Skeletal muscle tissue (tissue), 4 donors: ENCODE measurements around the gene IPO9. TPM values are rescaled to one million over a fixed set of nuclear protein-coding genes. Genes with fewer than 3 reads are reported as not detected.
"Not testable (repeated sequence)": the region's sequence is repeated elsewhere in the genome, so short reads cannot be mapped to it uniquely, and the experiment has no call there.

Experiments
- H3K27ac ChIP-seq: one replicate; pipeline ENCODE4 v1.7.0; 2013; ENCODE audit warnings: mild to moderate bottlenecking, low read depth, low read length, inconsistent platforms
- H3K27me3 ChIP-seq, 3 donors: one replicate each; pipeline ENCODE4 v1.7.0; 2013; ENCODE audit warnings: low read length in 3 of 3; ENCODE audit not compliant: control insufficient read depth in 3 of 3, insufficient read depth in 3 of 3
- H3K36me3 ChIP-seq, 3 donors: one replicate each; pipeline ENCODE4 v1.7.0; 2013; ENCODE audit warnings: low read length in 3 of 3; ENCODE audit not compliant: control insufficient read depth in 3 of 3, insufficient read depth in 3 of 3
- H3K4me1 ChIP-seq, 3 donors: one replicate each; pipeline ENCODE4 v1.7.0; 2013; ENCODE audit warnings: low read length in 3 of 3, mild to moderate bottlenecking in 3 of 3; ENCODE audit not compliant: control insufficient read depth in 3 of 3, insufficient read depth in 3 of 3
- H3K4me3 ChIP-seq, 3 donors: one replicate each; pipeline ENCODE4 v1.7.0; 2013; ENCODE audit warnings: low read length in 3 of 3
- H3K9ac ChIP-seq, 3 donors: one replicate each; pipeline ENCODE4 v1.7.0; 2013; ENCODE audit warnings: low read length in 3 of 3, mild to moderate bottlenecking in 3 of 3, moderate library complexity in 2 of 3, low read depth in 1 of 3
- H3K9me3 ChIP-seq, 3 donors: one replicate each; pipeline ENCODE4 v1.7.0; 2013; ENCODE audit warnings: low read length in 3 of 3; ENCODE audit not compliant: control insufficient read depth in 3 of 3
- total RNA-seq: library from RNA; depleted of rRNA; stranded (reverse); fragments of >200 nt; gene quantifications from one replicate; pipeline ENCODE4 v1.2.3, GENCODE V29; 2014
- donor health status: Osteomylitis.

IPO9 gene
- total RNA-seq, 1 donor from 2014 or later, result 19.3 TPM

- no peaks in the 10 kb centered on the region for H3K27me3 ChIP-seq
- no peak overlapping the region for H3K4me3 ChIP-seq
- no peaks in the 10 kb centered on the region for H3K9me3 ChIP-seq
- H3K36me3 ChIP-seq, result peaks cover 25 to 33% (median 27%) of the 10 kb centered on the region in 3 donors
- H3K9ac ChIP-seq, result peak overlapping the region in 2 of 3 donors; percentile 8 to 28
- H3K27ac ChIP-seq, result peak overlapping the region; percentile 64
- peaks cover 42 to 83% (median 54%) of the 10 kb centered on the region in 3 donors for H3K4me1 ChIP-seq
These were observed 69.4 kb downstream of the IPO9 start for GRCh38 chr1:201898240-201898894.

GRCh38 chr1:201898992-201899391, 70.0 kb downstream of the IPO9 start:
- Histone ChIP-seq H3K4me1 (peaks cover 39 to 83% (median 56%) of the 10 kb centered on the region in 3 donors), H3K9ac (no peak overlapping the region), H3K27me3 (no peaks in the 10 kb centered on the region), H3K27ac (no peak overlapping the region), H3K9me3 (no peaks in the 10 kb centered on the region), H3K4me3 (no peak overlapping the region), H3K36me3 (peaks cover 25 to 29% (median 26%) of the 10 kb centered on the region in 3 donors)

DNA sequence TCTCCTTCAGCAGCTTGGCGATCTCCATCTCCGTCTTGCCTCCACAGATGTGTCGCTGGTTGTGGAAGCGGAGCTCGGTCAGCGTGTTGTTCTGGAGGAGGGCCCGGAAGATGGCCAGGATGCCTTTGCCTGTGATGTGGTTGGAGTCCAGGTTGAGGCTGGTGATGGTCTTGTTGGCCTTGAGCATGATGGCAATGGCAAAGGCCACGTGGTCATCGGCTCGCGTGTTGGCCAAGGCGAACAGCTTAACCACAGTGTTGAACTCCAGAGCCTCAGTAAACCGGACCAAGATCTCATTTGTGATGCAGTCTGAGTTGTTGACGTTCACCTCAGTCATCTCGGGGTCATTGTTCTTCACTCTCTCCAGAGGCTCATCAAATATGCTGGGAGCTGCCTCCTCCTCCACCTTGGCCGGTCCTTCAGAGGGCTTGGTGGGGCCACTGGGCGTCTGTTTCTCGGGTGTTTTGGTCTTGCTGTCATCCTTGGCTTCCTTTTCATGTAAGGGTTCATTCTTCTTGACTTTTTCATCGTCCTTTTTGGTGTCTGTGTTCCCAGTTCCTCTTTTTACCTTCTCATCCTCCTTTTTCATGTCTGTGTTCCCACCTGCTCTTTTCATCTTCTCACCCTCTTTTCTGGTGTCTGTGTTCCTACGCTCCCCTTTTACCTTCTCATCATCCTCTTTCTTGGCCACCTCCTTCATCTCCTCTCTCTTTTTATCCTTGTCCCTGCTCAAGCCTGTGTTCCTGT, 70.9 kb downstream of the IPO9 start:
- H3K4me1 ChIP-seq, result peaks cover 40 to 82% (median 56%) of the 10 kb centered on the region in 3 donors
- H3K4me3 ChIP-seq, result no peak overlapping the region
- no peaks in the 10 kb centered on the region for H3K9me3 ChIP-seq
- H3K27ac ChIP-seq, result peak overlapping the region; percentile 23
- no peaks in the 10 kb centered on the region for H3K27me3 ChIP-seq
- H3K36me3 ChIP-seq, result peaks cover 24 to 29% (median 25%) of the 10 kb centered on the region in 3 donors
- no peak overlapping the region for H3K9ac ChIP-seq

- Histone ChIP-seq H3K27me3 (no peaks in the 10 kb centered on the region), H3K9me3 (no peaks in the 10 kb centered on the region), H3K4me1 (peaks cover 46 to 83% (median 57%) of the 10 kb centered on the region in 3 donors), H3K4me3 (no peak overlapping the region), H3K27ac (peak overlapping the region; percentile 23), H3K9ac (no peak overlapping the region), H3K36me3 (peaks cover 24 to 26% (median 25%) of the 10 kb centered on the region in 3 donors)
These were observed 71.5 kb downstream of the IPO9 start for GRCh38 chr1:201900476-201900875.

GRCh38 chr1:201901036-201901435, 72.1 kb downstream of the IPO9 start:
- H3K36me3 ChIP-seq, result peaks cover 24 to 26% (median 25%) of the 10 kb centered on the region in 3 donors
- H3K27me3 ChIP-seq, H3K4me3 ChIP-seq, H3K9me3 ChIP-seq, H3K9ac ChIP-seq: not testable (repeated sequence)
- H3K4me1 ChIP-seq, result peaks cover 51 to 84% (median 57%) of the 10 kb centered on the region in 3 donors
- H3K27ac ChIP-seq, result peak overlapping the region; percentile 23

GRCh38 chr1:201902198-201902597, 73.2 kb downstream of the IPO9 start:
- H3K4me1 ChIP-seq, result peaks cover 53 to 81% (median 57%) of the 10 kb centered on the region in 3 donors
- peak overlapping the region; percentile 81 for H3K27ac ChIP-seq
- peaks cover 16 to 25% (median 18%) of the 10 kb centered on the region in 3 donors for H3K36me3 ChIP-seq

GRCh38 chr1:201903135-201903534, 74.2 kb downstream of the IPO9 start:
- Histone ChIP-seq H3K27ac (peak overlapping the region; percentile 81), H3K4me3 (no peak overlapping the region), H3K36me3 (peaks cover 10 to 21% (median 11%) of the 10 kb centered on the region in 3 donors), H3K27me3 (no peaks in the 10 kb centered on the region), H3K9me3 (no peaks in the 10 kb centered on the region), H3K9ac (peak overlapping the region in 1 of 3 donors; percentile 20), H3K4me1 (peaks cover 53 to 81% (median 58%) of the 10 kb centered on the region in 3 donors)

More at GRCh38 chr1:201902198-201902597, 73.2 kb downstream of the IPO9 start:
- Histone ChIP-seq H3K9me3 (no peaks in the 10 kb centered on the region), H3K27me3 (no peaks in the 10 kb centered on the region), H3K4me3 (no peak overlapping the region), H3K9ac (no peak overlapping the region)

- H3K9ac ChIP-seq, result peak overlapping the region in 1 of 3 donors; percentile 1
- peak overlapping the region; percentile 81 for H3K27ac ChIP-seq
These were observed 75.6 kb downstream of the IPO9 start for GRCh38 chr1:201904579-201904978.

GRCh38 chr1:201905234-201905890, 76.4 kb downstream of the IPO9 start:
- H3K9me3 ChIP-seq, result no peaks in the 10 kb centered on the region
- peak overlapping the region in 1 of 3 donors; percentile 7 for H3K4me3 ChIP-seq
- H3K27ac ChIP-seq, result peak overlapping the region; percentile 81
- H3K36me3 ChIP-seq, result peaks cover 0 to 4% (median 0%) of the 10 kb centered on the region in 3 donors
- peaks cover 58 to 80% (median 68%) of the 10 kb centered on the region in 3 donors for H3K4me1 ChIP-seq
- H3K9ac ChIP-seq, result peak overlapping the region; percentile 1 to 66 (median 62)
- no peaks in the 10 kb centered on the region for H3K27me3 ChIP-seq

More at GRCh38 chr1:201904579-201904978, 75.6 kb downstream of the IPO9 start:
- H3K36me3 ChIP-seq, result peaks cover 4 to 11% (median 5%) of the 10 kb centered on the region in 3 donors
- peaks cover 55 to 81% (median 70%) of the 10 kb centered on the region in 3 donors for H3K4me1 ChIP-seq
- no peaks in the 10 kb centered on the region for H3K9me3 ChIP-seq
- H3K27me3 ChIP-seq, result no peaks in the 10 kb centered on the region
- H3K4me3 ChIP-seq, result no peak overlapping the region
